ENCODE measurements around the gene GOLGA6L4.
"Not testable (repeated sequence)": the region's sequence is repeated elsewhere in the genome, so short reads cannot be mapped to it uniquely, and the experiment has no call there.

The GOLGA6L4 gene, protein sequence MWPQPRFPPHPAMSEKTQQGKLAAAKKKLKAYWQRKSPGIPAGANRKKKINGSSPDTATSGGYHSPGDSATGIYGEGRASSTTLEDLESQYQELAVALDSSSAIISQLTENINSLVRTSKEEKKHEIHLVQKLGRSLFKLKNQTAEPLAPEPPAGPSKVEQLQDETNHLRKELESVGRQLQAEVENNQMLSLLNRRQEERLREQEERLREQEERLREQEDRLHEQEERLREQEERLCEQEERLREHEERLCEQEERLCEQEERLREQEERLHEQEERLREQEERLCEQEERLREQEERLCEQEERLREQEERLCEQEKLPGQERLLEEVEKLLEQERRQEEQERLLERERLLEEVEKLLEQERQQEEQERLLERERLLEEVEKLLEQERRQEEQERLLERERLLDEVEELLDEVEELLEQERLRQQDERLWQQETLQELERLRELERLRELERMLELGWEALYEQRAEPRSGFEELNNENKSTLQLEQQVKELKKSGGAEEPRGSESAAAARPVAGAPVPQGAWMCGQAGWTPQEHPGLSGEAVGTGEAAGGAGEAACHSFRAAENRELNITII

DNA sequence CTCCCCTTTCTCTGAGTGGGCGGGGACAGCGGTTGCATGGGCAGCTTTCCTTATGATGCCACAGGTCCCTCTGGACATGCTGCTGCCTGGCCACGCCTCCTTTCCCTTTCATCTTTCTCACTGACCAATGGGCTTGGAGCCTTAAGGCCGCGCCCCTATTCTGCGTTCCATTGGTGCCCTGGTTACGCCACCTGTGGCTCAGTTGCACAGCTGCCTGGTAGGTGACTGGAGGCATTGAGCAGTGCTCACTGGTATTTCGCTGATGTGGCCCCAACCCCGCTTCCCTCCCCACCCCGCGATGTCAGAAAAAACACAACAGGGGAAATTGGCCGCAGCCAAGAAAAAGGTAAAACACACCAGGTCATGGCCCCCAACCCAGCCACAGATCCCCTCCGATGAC is at the start of gene GOLGA6L4:
GOLGA6L4 (plus strand) TSS at position 201 of the 400 bp plus-strand sequence; CDS start at position 263, 62 bp downstream.
- DNase-seq (ENCODE audit: low read depth, low spot score), result not testable (repeated sequence)

DNA sequence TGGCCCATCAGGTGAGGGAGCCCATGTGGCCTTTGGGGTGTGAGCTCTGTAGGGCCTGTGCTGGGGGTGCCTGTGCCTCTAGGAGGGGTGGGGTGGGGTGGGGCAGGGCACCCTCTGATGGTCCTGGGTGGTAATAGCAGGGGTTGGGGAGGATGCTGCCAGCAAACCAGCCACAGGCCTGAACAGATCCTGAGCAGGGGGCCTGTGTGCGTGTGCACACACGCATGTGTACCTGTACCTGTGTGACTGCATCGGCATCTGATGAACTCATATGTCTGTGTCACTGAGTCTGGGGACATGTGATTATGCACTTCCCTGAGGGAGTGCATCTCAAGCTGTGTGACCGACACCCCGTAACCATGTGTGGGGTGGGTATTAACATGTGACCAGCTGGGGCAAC is 42.6 kb upstream of the GOLGA6L4 start:
- DNase-seq (ENCODE audit: low read depth, low spot score), result not testable (repeated sequence)

DNA sequence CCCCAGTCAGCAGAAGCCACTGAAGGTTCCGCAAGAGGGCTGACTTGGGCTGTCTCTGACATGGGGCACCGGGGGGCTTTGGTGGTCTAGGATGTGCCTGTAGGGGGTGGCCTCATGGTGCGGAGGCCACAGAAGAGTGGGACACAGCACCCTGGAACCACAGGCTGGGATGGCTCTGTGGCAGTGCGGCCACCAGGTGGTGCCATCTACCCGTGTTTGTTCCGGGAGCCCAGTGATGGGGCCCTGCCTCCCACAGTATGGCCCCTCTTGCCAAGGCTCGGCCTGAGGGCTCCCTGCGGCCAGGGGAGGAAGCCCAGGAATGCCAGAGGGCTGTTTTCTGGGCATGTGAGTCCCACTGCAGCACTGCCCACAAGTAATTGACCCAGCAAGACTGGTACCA is 40.0 kb upstream of the GOLGA6L4 start:
- DNase-seq (ENCODE audit: low read depth, low spot score), result not testable (repeated sequence)

DNA sequence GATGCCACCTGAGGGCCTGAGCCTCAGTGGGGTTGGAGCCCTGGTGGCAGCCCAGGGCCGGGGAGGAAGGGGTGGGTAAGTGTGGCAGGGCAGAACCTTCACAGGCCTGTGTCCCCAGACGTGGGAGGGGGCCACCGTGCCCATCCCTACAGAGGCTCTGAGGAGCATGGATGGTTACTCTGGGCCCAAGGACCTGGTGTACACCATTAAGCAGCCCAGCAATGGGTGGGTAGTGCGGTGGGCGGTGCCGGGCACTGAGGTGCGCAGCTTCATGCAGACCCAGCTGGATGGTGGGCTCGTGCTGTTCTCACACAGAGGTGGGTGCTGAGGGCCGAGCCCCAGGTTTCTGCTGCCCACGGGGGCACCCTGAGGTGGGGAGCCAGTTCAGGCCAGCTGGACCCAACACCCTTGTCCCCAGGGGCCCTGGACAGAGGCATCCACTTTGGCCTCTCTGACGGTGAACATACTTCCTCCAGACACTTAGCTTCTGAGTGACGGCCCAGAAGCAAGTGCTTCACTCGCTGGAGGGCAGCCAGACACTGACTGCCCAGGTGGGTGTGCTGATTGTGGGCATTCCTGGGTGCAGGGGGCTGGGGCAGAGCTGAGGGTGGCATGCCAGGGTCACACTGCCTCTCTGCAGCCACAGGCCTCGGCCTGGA is 38.9 kb upstream of the GOLGA6L4 start:
- not testable (repeated sequence) for DNase-seq (ENCODE audit: low read depth, low spot score)

DNA sequence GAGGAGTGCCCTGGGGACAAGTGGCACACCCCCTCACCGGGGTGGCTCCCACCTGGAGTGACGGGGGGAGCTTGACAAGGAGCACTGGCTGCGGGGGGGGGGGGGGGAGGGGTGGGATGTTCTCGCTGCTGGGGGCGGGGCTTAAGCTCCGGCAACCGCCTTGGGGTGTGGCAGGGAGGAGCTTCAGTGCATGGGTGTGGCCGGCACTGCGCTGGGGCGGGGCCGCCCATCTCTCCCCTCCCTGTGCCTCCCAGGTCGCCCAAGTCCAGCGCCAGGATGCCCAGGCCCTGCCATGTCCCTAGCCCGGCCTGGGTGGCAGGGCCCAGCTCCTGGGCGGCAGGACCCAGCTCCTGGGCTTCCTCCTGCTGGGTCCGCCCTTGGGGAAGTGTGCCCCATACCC is 35.7 kb upstream of the GOLGA6L4 start:
- DNase-seq (ENCODE audit: low read depth, low spot score), result not testable (repeated sequence)

DNA sequence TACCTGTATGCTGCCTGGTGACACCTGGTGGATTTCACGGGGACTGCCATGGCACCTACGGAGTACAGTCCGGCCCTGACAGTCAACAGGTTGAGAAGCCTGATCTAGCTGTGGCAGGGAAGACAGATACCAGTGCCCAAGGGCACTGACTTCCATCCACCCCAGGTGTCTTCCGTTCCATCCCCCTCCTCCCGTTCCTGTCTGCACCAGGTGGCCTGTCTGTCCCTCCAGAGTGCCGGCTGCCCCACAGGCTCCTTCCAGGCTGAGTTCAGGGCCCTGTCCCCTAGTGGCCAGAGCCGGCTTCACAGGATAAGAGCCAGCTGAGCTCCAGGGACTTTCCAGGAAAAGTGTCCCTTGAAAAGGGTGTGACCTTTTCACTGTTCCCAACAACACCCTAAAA is 10.9 kb downstream of the GOLGA6L4 start:
- DNase-seq (ENCODE audit: low read depth, low spot score), result not testable (repeated sequence)

Measured in brain pericyte (primary cell).